ENCODE data around the gene ARNT2. TPM values are rescaled to one million over a fixed set of nuclear protein-coding genes. Genes with fewer than 3 reads are reported as not detected.

ARNT2 gene
- total and polyA plus RNA-seq, 5 donors = 3.6 to 15.9 (median 7.2) TPM

- intact Hi-C loops (cut with DNase I) = no loop called here
- Histone ChIP-seq H3K27me3 (ENCODE audit: control insufficient read depth, insufficient read depth) (no peaks in the 10 kb centered on the region), H3K27ac (ENCODE audit: low read length) (no peak overlapping the region), H3K9me3 (ENCODE audit: control insufficient read depth, low read length) (no peaks in the 10 kb centered on the region), H3K4me1 (ENCODE audit: control insufficient read depth, insufficient read depth, low read length) (no peaks in the 10 kb centered on the region), H3K4me3 (ENCODE audit: low read length) (no peak overlapping the region)
- no peak for ATAC-seq
- DNase-seq = no peak
- WGBS = 89% methylated on average over 4 of the region's 4 CpGs
These were observed 182.0 kb downstream of the ARNT2 start for GRCh38 chr15:80586161-80586560.

GRCh38 chr15:80587007-80587406 lies 182.8 kb downstream of the ARNT2 start:
- 91% methylated on average over 2 of the region's 2 CpGs for WGBS
- no peak for DNase-seq
- intact Hi-C loops (cut with DNase I) = no loop called here

GRCh38 chr15:80587816-80588456 lies 183.8 kb downstream of the ARNT2 start:
- intact Hi-C loops (cut with DNase I) = no loop called here
- ATAC-seq (no peak), DNase-seq (no peak)
- no peak overlapping the region for H3K4me3 ChIP-seq (ENCODE audit: low read length)
- H3K27me3 ChIP-seq (ENCODE audit: control insufficient read depth, insufficient read depth) = no peaks in the 10 kb centered on the region
- no peak overlapping the region for H3K27ac ChIP-seq (ENCODE audit: low read length)
- no peaks in the 10 kb centered on the region for H3K4me1 ChIP-seq (ENCODE audit: control insufficient read depth, insufficient read depth, low read length)
- 67% methylated on average over 8 of the region's 8 CpGs for WGBS
- H3K9me3 ChIP-seq (ENCODE audit: control insufficient read depth, low read length) = no peaks in the 10 kb centered on the region

More at GRCh38 chr15:80587007-80587406, 182.8 kb downstream of the ARNT2 start:
- H3K9me3 ChIP-seq (ENCODE audit: control insufficient read depth, low read length) = no peaks in the 10 kb centered on the region
- H3K27ac ChIP-seq (ENCODE audit: low read length) = no peak overlapping the region
- H3K4me1 ChIP-seq (ENCODE audit: control insufficient read depth, insufficient read depth, low read length) = no peaks in the 10 kb centered on the region
- H3K4me3 ChIP-seq (ENCODE audit: low read length) = no peak overlapping the region
- no peak for ATAC-seq
- no peaks in the 10 kb centered on the region for H3K27me3 ChIP-seq (ENCODE audit: control insufficient read depth, insufficient read depth)

GRCh38 chr15:80588801-80589200 lies 184.6 kb downstream of the ARNT2 start:
- no peaks in the 10 kb centered on the region for H3K9me3 ChIP-seq (ENCODE audit: control insufficient read depth, low read length)
- no peak overlapping the region for H3K27ac ChIP-seq (ENCODE audit: low read length)
- H3K4me3 ChIP-seq (ENCODE audit: low read length) = no peak overlapping the region
- DNase-seq (no peak), ATAC-seq (no peak)
- H3K27me3 ChIP-seq (ENCODE audit: control insufficient read depth, insufficient read depth) = no peaks in the 10 kb centered on the region
- intact Hi-C loops (cut with DNase I) = no loop called here
- 78% methylated on average over 6 of the region's 6 CpGs for WGBS
- H3K4me1 ChIP-seq (ENCODE audit: control insufficient read depth, insufficient read depth, low read length) = no peaks in the 10 kb centered on the region

GRCh38 chr15:80590761-80591355 lies 186.7 kb downstream of the ARNT2 start:
- H3K27ac ChIP-seq (ENCODE audit: low read length) = no peak overlapping the region
- H3K4me3 ChIP-seq (ENCODE audit: low read length) = no peak overlapping the region
- H3K27me3 ChIP-seq (ENCODE audit: control insufficient read depth, insufficient read depth) = no peaks in the 10 kb centered on the region
- intact Hi-C loops (cut with DNase I) = no loop called here
- H3K9me3 ChIP-seq (ENCODE audit: control insufficient read depth, low read length) = no peaks in the 10 kb centered on the region
- no peak for ATAC-seq
- DNase-seq = no peak
- H3K4me1 ChIP-seq (ENCODE audit: control insufficient read depth, insufficient read depth, low read length) = no peaks in the 10 kb centered on the region
- 51% methylated on average over 7 of the region's 7 CpGs for WGBS

GRCh38 chr15:80591471-80591870 lies 187.3 kb downstream of the ARNT2 start:
- DNase-seq = no peak
- H3K9me3 ChIP-seq (ENCODE audit: control insufficient read depth, low read length) = no peaks in the 10 kb centered on the region
- no peaks in the 10 kb centered on the region for H3K4me1 ChIP-seq (ENCODE audit: control insufficient read depth, insufficient read depth, low read length)
- no peak for ATAC-seq
- no peak overlapping the region for H3K27ac ChIP-seq (ENCODE audit: low read length)
- H3K4me3 ChIP-seq (ENCODE audit: low read length) = no peak overlapping the region
- 91% methylated on average over 23 of the region's 23 CpGs for WGBS
- no peaks in the 10 kb centered on the region for H3K27me3 ChIP-seq (ENCODE audit: control insufficient read depth, insufficient read depth)
- intact Hi-C loops (cut with DNase I) = no loop called here

GRCh38 chr15:80591938-80592825 lies 188.0 kb downstream of the ARNT2 start:
- H3K4me1 ChIP-seq (ENCODE audit: control insufficient read depth, insufficient read depth, low read length) = no peaks in the 10 kb centered on the region
- H3K27ac ChIP-seq (ENCODE audit: low read length) = no peak overlapping the region
- no peak for DNase-seq
- H3K9me3 ChIP-seq (ENCODE audit: control insufficient read depth, low read length) = no peaks in the 10 kb centered on the region
- intact Hi-C loops (cut with DNase I) = no loop called here
- 91% methylated on average over 10 of the region's 10 CpGs for WGBS
- H3K27me3 ChIP-seq (ENCODE audit: control insufficient read depth, insufficient read depth) = no peaks in the 10 kb centered on the region
- no peak for ATAC-seq
- H3K4me3 ChIP-seq (ENCODE audit: low read length) = no peak overlapping the region

- H3K27ac ChIP-seq (ENCODE audit: low read length) = no peak overlapping the region
- no peaks in the 10 kb centered on the region for H3K27me3 ChIP-seq (ENCODE audit: control insufficient read depth, insufficient read depth)
- WGBS = 89% methylated on average over 13 of the region's 13 CpGs
- intact Hi-C loops (cut with DNase I) = no loop called here
- no peaks in the 10 kb centered on the region for H3K9me3 ChIP-seq (ENCODE audit: control insufficient read depth, low read length)
- H3K4me3 ChIP-seq (ENCODE audit: low read length) = no peak overlapping the region
- no peak for ATAC-seq
- H3K4me1 ChIP-seq (ENCODE audit: control insufficient read depth, insufficient read depth, low read length) = no peaks in the 10 kb centered on the region
- no peak for DNase-seq
These were observed 189.4 kb downstream of the ARNT2 start for GRCh38 chr15:80593486-80594030.

GRCh38 chr15:80594091-80594889 lies 190.1 kb downstream of the ARNT2 start:
- intact Hi-C loops (cut with DNase I) = no loop called here
- Histone ChIP-seq H3K27ac (ENCODE audit: low read length) (no peak overlapping the region), H3K4me1 (ENCODE audit: control insufficient read depth, insufficient read depth, low read length) (no peaks in the 10 kb centered on the region), H3K4me3 (ENCODE audit: low read length) (no peak overlapping the region), H3K27me3 (ENCODE audit: control insufficient read depth, insufficient read depth) (no peaks in the 10 kb centered on the region), H3K9me3 (ENCODE audit: control insufficient read depth, low read length) (no peaks in the 10 kb centered on the region)
- no peak for DNase-seq
- WGBS = 81% methylated on average over 12 of the region's 12 CpGs
- ATAC-seq = no peak

GRCh38 chr15:80595396-80595795 lies 191.2 kb downstream of the ARNT2 start:
- DNase-seq (no peak), ATAC-seq (no peak)
- intact Hi-C loops (cut with DNase I) = no loop called here
- Histone ChIP-seq H3K27ac (ENCODE audit: low read length) (no peak overlapping the region), H3K4me3 (ENCODE audit: low read length) (no peak overlapping the region), H3K9me3 (ENCODE audit: control insufficient read depth, low read length) (no peaks in the 10 kb centered on the region), H3K4me1 (ENCODE audit: control insufficient read depth, insufficient read depth, low read length) (no peaks in the 10 kb centered on the region), H3K27me3 (ENCODE audit: control insufficient read depth, insufficient read depth) (no peaks in the 10 kb centered on the region)
- 42% methylated on average over 1 of the region's 1 CpG for WGBS

All from right cardiac atrium (tissue), 5 donors.